B cell (primary cell): ENCODE measurements around the gene CDK11A.
"Not testable (repeated sequence)": the region's sequence is repeated elsewhere in the genome, so short reads cannot be mapped to it uniquely, and the experiment has no call there.

Experiments
- CTCF ChIP-seq: fragments of 200-600 bp; IDR thresholded peaks from one replicate; pipeline ENCODE4 v1.8.0; 2022; ENCODE audit warnings: antibody characterized with exemption, mild to moderate bottlenecking
- EZH2 ChIP-seq: IDR thresholded peaks from 2 replicates; pipeline ENCODE4 v1.6.1; 2012; ENCODE audit warnings: borderline replicate concordance, low read depth, mild to moderate bottlenecking, moderate library complexity, low read length; ENCODE audit not compliant: insufficient read depth, poor library complexity, severe bottlenecking

GRCh38 chr1:1692324-1692713 lies 31.8 kb downstream of the CDK11A start:
- not testable (repeated sequence) for TF ChIP-seq CTCF, EZH2
